Neuron (in vitro differentiated cells): ENCODE data around the gene C2orf78.

Experiments used
- H2AFZ ChIP-seq: one replicate; pipeline ENCODE4 v1.6.1; 2013; ENCODE audit warnings: low read depth, mild to moderate bottlenecking, inconsistent platforms, low read length, moderate library complexity
- H3K27me3 ChIP-seq: one replicate; pipeline ENCODE4 v1.6.1; 2013; ENCODE audit warnings: low read length; ENCODE audit not compliant: insufficient read depth
- H3K36me3 ChIP-seq: one replicate; pipeline ENCODE4 v1.6.1; 2013; ENCODE audit warnings: low read length; ENCODE audit not compliant: insufficient read depth
- H3K4me1 ChIP-seq: one replicate; pipeline ENCODE4 v1.6.1; 2013; ENCODE audit warnings: low read length; ENCODE audit not compliant: insufficient read depth
- H3K4me3 ChIP-seq: 2 replicates; pipeline ENCODE4 v1.5.1; 2013; ENCODE audit warnings: mild to moderate bottlenecking, low read length, moderate library complexity
- H3K9me3 ChIP-seq: one replicate; pipeline ENCODE4 v1.6.1; 2013; ENCODE audit warnings: low read length

C2orf78 gene

DNA sequence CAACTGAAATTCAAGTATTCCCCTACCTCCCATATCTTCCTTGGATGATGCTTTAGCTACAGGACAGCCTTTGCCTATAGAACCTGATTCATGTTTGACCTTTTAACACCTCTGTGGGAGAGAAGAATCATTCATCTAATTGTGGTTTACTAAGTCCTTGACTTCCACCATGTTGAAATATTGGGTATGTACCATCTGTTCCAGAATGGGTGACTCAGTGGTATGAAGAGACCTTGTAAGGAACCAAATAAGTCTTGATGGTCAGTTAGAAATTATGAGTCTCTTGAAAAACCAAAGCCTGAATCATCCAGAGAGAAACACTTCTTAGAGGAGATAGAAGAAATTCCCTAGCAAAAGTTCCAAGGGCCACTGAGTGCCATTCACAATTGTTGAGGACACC, 72.2 kb downstream of the C2orf78 start:
- Histone ChIP-seq H3K4me1 (no peaks in the 10 kb centered on the region), H3K27me3 (no peaks in the 10 kb centered on the region), H3K9me3 (peaks cover 1% of the 10 kb centered on the region), H3K36me3 (peaks cover 67% of the 10 kb centered on the region), H2AFZ (no peak overlapping the region), H3K4me3 (no peak overlapping the region)

DNA sequence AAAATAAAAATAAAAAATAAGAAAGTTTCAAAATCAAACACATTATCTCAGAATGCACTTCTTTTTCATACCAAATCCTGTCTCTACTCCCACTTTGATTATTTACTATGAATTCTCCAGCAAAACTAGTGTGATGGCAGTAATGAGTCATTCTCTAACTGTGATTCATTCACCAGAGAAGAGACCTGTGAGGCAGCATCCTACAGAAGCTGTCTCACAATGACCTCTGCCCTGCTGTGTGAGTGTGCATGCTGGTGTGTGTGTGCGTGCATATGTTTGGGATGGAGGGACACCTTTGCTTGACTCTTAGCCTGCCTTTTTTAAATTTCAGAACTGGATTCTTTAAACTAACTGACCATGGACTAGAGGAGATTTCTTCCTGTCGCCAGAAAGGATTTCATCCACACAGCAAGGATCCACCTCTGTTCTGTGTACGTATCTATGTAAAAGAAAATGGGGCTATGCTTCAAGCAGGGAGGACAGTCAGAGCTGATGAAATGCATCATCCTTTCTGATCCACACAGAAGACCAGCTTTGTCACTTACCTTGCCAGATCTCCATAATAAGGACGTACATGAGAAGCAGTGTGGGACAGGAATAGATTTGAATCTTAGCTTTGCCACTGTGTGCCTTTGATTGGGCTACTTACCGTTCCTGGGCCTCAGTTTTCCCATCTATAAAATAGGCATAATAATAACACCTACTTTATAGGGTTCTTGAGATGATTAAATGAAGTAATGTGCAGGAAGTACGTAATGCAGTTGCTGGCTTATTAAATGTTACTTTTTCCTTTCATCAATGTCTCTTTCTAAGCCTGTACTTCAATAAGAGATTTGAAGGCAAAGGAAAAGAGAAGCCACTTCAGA, 76.0 kb downstream of the C2orf78 start:
- H3K27me3 ChIP-seq, result no peaks in the 10 kb centered on the region
- peaks cover 1% of the 10 kb centered on the region for H3K9me3 ChIP-seq
- no peak overlapping the region for H2AFZ ChIP-seq
- H3K36me3 ChIP-seq, result peaks cover 63% of the 10 kb centered on the region
- no peak overlapping the region for H3K4me3 ChIP-seq
- H3K4me1 ChIP-seq, result no peaks in the 10 kb centered on the region

DNA sequence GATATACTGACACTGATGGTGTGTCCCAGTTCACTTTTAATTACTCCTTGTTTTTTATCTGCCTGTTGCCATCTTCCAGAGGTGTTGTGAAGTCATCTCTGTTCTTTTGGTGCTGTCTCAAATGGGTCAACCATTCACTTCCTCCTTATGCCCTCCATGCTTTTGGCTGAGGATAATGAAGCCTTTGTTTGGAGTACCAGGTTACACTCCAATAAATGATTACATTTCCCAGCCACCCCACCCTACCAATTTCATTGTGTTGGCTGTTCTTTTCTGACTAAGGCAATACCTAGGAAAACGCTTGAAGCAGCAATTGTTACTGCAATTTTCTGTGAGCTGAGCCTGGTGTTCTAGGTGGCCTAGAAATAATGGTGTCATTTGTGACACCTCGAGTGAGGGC, 79.0 kb downstream of the C2orf78 start:
- Histone ChIP-seq H3K36me3 (peaks cover 60% of the 10 kb centered on the region), H3K4me1 (no peaks in the 10 kb centered on the region), H3K9me3 (no peaks in the 10 kb centered on the region), H2AFZ (no peak overlapping the region), H3K27me3 (no peaks in the 10 kb centered on the region), H3K4me3 (no peak overlapping the region)
